Tongue (tissue), 2 donors: ENCODE measurements around the gene GAS2L2. TPM values are rescaled to one million over a fixed set of nuclear protein-coding genes. Genes with fewer than 3 reads are reported as not detected.
A peak's percentile ranks its signal among the peaks of the same experiment; 100 is the strongest.
"Not testable (repeated sequence)": the region's sequence is repeated elsewhere in the genome, so short reads cannot be mapped to it uniquely, and the experiment has no call there.

Experiments used
- DNase-seq: peaks from one replicate; pipeline ENCODE4 v3.0.0-alpha.2; 2015
- total RNA-seq: library from RNA; depleted of rRNA; stranded (reverse); fragments of >200 nt; gene quantifications from one replicate; pipeline ENCODE4 v1.2.3, GENCODE V29; 2014

Gene GAS2L2
- total RNA-seq, 1 donor from 2014 or later, result not detected

GRCh38 chr17:35726953-35727460 lies 26.0 kb downstream of the GAS2L2 start:
- no peak for DNase-seq

GRCh38 chr17:35726127-35726952 lies 26.7 kb downstream of the GAS2L2 start:
- DNase-seq, result peak; percentile 54

GRCh38 chr17:35725802-35726126 lies 27.3 kb downstream of the GAS2L2 start:
- no peak for DNase-seq

- no peak for DNase-seq
These were observed 28.0 kb downstream of the GAS2L2 start for GRCh38 chr17:35725058-35725457.

- no peak for DNase-seq
These were observed 29.3 kb downstream of the GAS2L2 start for GRCh38 chr17:35723735-35724134.

- no peak for DNase-seq
These were observed 35.6 kb downstream of the GAS2L2 start for GRCh38 chr17:35717475-35717874.

GRCh38 chr17:35716897-35717465 lies 36.1 kb downstream of the GAS2L2 start:
- DNase-seq, result no peak

- no peak for DNase-seq
These were observed 36.9 kb downstream of the GAS2L2 start for GRCh38 chr17:35716173-35716572.

GRCh38 chr17:35715416-35715815 lies 37.6 kb downstream of the GAS2L2 start:
- no peak for DNase-seq

GRCh38 chr17:35714988-35715387 lies 38.1 kb downstream of the GAS2L2 start:
- no peak for DNase-seq

- DNase-seq, result peak; percentile 37
These were observed 39.8 kb downstream of the GAS2L2 start for GRCh38 chr17:35713069-35713728.

GRCh38 chr17:35710950-35711349 lies 42.1 kb downstream of the GAS2L2 start:
- no peak for DNase-seq

GRCh38 chr17:35709874-35710273 lies 43.2 kb downstream of the GAS2L2 start:
- DNase-seq, result no peak

GRCh38 chr17:35708951-35709350 lies 44.1 kb downstream of the GAS2L2 start:
- DNase-seq, result no peak

- DNase-seq, result no peak
These were observed 44.9 kb downstream of the GAS2L2 start for GRCh38 chr17:35708149-35708548.

GRCh38 chr17:35705705-35706104 lies 47.3 kb downstream of the GAS2L2 start:
- DNase-seq, result no peak

GRCh38 chr17:35705230-35705629 lies 47.8 kb downstream of the GAS2L2 start:
- DNase-seq, result no peak

- DNase-seq, result not testable (repeated sequence)
These were observed 49.7 kb downstream of the GAS2L2 start for GRCh38 chr17:35703308-35703707.

- DNase-seq, result no peak
These were observed 51.5 kb downstream of the GAS2L2 start for GRCh38 chr17:35701491-35701890.

GRCh38 chr17:35700150-35700549 lies 52.9 kb downstream of the GAS2L2 start:
- no peak for DNase-seq

GRCh38 chr17:35698800-35699199 lies 54.2 kb downstream of the GAS2L2 start:
- DNase-seq, result no peak

- DNase-seq, result no peak
These were observed 57.4 kb downstream of the GAS2L2 start for GRCh38 chr17:35695613-35696012.

- DNase-seq, result no peak
These were observed 58.1 kb downstream of the GAS2L2 start for GRCh38 chr17:35694906-35695305.
